GM23338 (cell line): ENCODE results near the gene BUB1B. TPM values are rescaled to one million over a fixed set of nuclear protein-coding genes. Genes with fewer than 3 reads are reported as not detected.

Experiments
- ATAC-seq: fragments of 200-7000 bp; cut with Tn5 transposase; 3 replicates; pipeline ENCODE4 v1.9.1; 2020
- DNase-seq: peaks from one replicate; pipeline ENCODE4 v3.0.0-alpha.2; 2015; ENCODE audit warnings: low spot score
- H2AFZ ChIP-seq: fragments of 200-600 bp; sonication (generic); 2 replicates; pipeline ENCODE4 v1.8.0; 2016; ENCODE audit warnings: antibody characterized with exemption, mild to moderate bottlenecking, moderate library complexity
- H3F3A ChIP-seq: fragments of 200-600 bp; sonication (generic); replicated peaks from 2 replicates; pipeline ENCODE4 v1.8.0; 2017; ENCODE audit warnings: antibody characterized with exemption, mixed run types, low read depth
- H3K27ac ChIP-seq: fragments of 200-600 bp; sonication (generic); 2 replicates; pipeline ENCODE4 v1.6.1; 2016; ENCODE audit warnings: low read depth
- H3K27me3 ChIP-seq: fragments of 200-600 bp; sonication (generic); 2 replicates; pipeline ENCODE4 v1.8.0; 2016; ENCODE audit warnings: mild to moderate bottlenecking, mixed run types, moderate library complexity; ENCODE audit not compliant: insufficient read depth
- H3K36me3 ChIP-seq: fragments of 200-600 bp; sonication (generic); 2 replicates; pipeline ENCODE4 v1.8.0; 2016; ENCODE audit warnings: mild to moderate bottlenecking; ENCODE audit not compliant: insufficient read depth
- H3K4me1 ChIP-seq: fragments of 200-600 bp; sonication (generic); 2 replicates; pipeline ENCODE4 v1.8.0; 2016; ENCODE audit warnings: mild to moderate bottlenecking, moderate library complexity; ENCODE audit not compliant: insufficient read depth
- H3K4me2 ChIP-seq: fragments of 200-600 bp; sonication (generic); 2 replicates; pipeline ENCODE4 v1.7.1; 2017; ENCODE audit warnings: mixed run types
- H3K4me3 ChIP-seq: fragments of 200-600 bp; sonication (generic); 2 replicates; pipeline ENCODE4 v1.6.1; 2016; ENCODE audit warnings: mixed run types
- H3K79me2 ChIP-seq: fragments of 200-600 bp; sonication (generic); replicated peaks from 2 replicates; pipeline ENCODE4 v1.8.0; 2017; ENCODE audit warnings: mild to moderate bottlenecking; ENCODE audit not compliant: insufficient read depth
- H3K9me2 ChIP-seq: fragments of 200-600 bp; sonication (generic); 2 replicates; pipeline ENCODE4 v1.8.0; 2017; ENCODE audit not compliant: insufficient read depth
- H4K20me1 ChIP-seq: fragments of 200-600 bp; sonication (generic); replicated peaks from 2 replicates; pipeline ENCODE4 v1.8.0; 2017; ENCODE audit warnings: mild to moderate bottlenecking; ENCODE audit not compliant: insufficient read depth
- H3K27ac Mint-ChIP-seq: 2 replicates; pipeline ENCODE4 v1.8.0; 2020; ENCODE audit warnings: inconsistent platforms, mild to moderate bottlenecking, moderate library complexity, mixed read lengths
- H3K27me3 Mint-ChIP-seq: 3 replicates; pipeline ENCODE4 v1.8.0; 2022; ENCODE audit warnings: low read depth, mild to moderate bottlenecking, moderate library complexity, mixed read lengths, inconsistent platforms; ENCODE audit not compliant: insufficient read depth, poor library complexity
- H3K36me3 Mint-ChIP-seq: 3 replicates; pipeline ENCODE4 v1.8.0; 2021; ENCODE audit warnings: low read depth, mild to moderate bottlenecking, inconsistent platforms, moderate library complexity, mixed read lengths
- H3K4me1 Mint-ChIP-seq: 3 replicates; pipeline ENCODE4 v1.8.0; 2020; ENCODE audit warnings: mild to moderate bottlenecking, inconsistent platforms, mixed read lengths
- H3K4me3 Mint-ChIP-seq: 3 replicates; pipeline ENCODE4 v1.8.0; 2021; ENCODE audit warnings: moderate library complexity, mild to moderate bottlenecking, inconsistent platforms, mixed read lengths
- H3K9me3 Mint-ChIP-seq: 3 replicates; pipeline ENCODE4 v1.8.0; 2020; ENCODE audit warnings: moderate library complexity, mild to moderate bottlenecking, inconsistent platforms, mixed read lengths
- CREB1 ChIP-seq: fragments of 250-450 bp; sonication (Bioruptor Pico); IDR thresholded peaks from 2 replicates; pipeline ENCODE4 v1.5.0; 2020; ENCODE audit warnings: low read depth, mild to moderate bottlenecking, moderate library complexity
- EZH2 ChIP-seq: fragments of 200-600 bp; sonication (generic); IDR thresholded peaks from one replicate; pipeline ENCODE4 v1.8.0; 2017; ENCODE audit warnings: antibody characterized with exemption, mild to moderate bottlenecking, low read depth; ENCODE audit not compliant: unreplicated experiment
- JUNB ChIP-seq: IDR thresholded peaks from one replicate; pipeline ENCODE4 v1.6.1; 2016; ENCODE audit warnings: antibody characterized with exemption; ENCODE audit not compliant: unreplicated experiment
- POLR2AphosphoS5 ChIP-seq: IDR thresholded peaks from 2 replicates; pipeline ENCODE4 v1.6.1; 2016; ENCODE audit warnings: antibody characterized with exemption, low read depth
- ZNF331 ChIP-seq: fragments of 250-450 bp; sonication (Bioruptor Pico); IDR thresholded peaks from 2 replicates; pipeline ENCODE4 v1.5.0; 2020; ENCODE audit warnings: low read depth, mild to moderate bottlenecking, moderate library complexity
- polyA plus RNA-seq: library from polyadenylated mRNA; unstranded; fragments of >200 nt; fragmentation: Nextera tagmentation; extraction: Ambion mirVana; gene quantifications from 2 replicates; pipeline ENCODE4 v1.2.1, GENCODE V29; 2016
- total RNA-seq: library from RNA; depleted of rRNA; stranded (reverse); fragments of >200 nt; shearing (Covaris generic); gene quantifications from 2 replicates; pipeline ENCODE4 v1.2.3, GENCODE V29; 2014
- TF ChIP-seq, protein P1 (sequence below): fragments of 250-450 bp; sonication (Bioruptor Pico); IDR thresholded peaks from 2 replicates; pipeline ENCODE4 v1.5.0; 2020; ENCODE audit warnings: mild to moderate bottlenecking, moderate library complexity
- TF ChIP-seq, protein P2 (sequence below): IDR thresholded peaks from one replicate; pipeline ENCODE4 v1.6.1; 2018; ENCODE audit warnings: antibody characterized with exemption; ENCODE audit not compliant: unreplicated experiment
- TF ChIP-seq, protein P3 (sequence below): IDR thresholded peaks from 2 replicates; pipeline ENCODE4 v1.6.1; 2016; ENCODE audit warnings: antibody characterized with exemption

The BUB1B gene
- total and polyA plus RNA-seq, 2 experiments from 2014 or later, result 77.7 to 160 TPM

DNA sequence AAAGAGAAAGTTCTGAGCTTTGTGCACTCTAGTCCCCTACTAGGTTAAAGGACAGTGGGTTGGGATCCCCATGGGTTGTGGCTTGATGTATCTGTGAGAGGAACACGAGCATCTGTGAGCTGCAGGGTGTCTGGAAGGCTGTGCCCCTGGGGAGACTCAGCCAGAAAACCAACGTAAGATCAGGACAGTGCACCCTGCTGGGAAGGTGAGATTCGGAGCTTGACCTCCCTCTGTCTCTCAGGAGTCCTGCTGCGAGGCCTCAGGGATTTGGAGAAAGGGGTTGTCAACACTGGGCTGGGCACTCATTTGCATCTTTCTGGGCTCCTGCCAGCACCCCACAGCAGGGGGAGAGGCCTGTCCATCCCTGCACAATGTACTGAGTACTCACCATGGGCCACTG is 106.8 kb downstream of the BUB1B start (continued):
- TF ChIP-seq, protein P1, sequence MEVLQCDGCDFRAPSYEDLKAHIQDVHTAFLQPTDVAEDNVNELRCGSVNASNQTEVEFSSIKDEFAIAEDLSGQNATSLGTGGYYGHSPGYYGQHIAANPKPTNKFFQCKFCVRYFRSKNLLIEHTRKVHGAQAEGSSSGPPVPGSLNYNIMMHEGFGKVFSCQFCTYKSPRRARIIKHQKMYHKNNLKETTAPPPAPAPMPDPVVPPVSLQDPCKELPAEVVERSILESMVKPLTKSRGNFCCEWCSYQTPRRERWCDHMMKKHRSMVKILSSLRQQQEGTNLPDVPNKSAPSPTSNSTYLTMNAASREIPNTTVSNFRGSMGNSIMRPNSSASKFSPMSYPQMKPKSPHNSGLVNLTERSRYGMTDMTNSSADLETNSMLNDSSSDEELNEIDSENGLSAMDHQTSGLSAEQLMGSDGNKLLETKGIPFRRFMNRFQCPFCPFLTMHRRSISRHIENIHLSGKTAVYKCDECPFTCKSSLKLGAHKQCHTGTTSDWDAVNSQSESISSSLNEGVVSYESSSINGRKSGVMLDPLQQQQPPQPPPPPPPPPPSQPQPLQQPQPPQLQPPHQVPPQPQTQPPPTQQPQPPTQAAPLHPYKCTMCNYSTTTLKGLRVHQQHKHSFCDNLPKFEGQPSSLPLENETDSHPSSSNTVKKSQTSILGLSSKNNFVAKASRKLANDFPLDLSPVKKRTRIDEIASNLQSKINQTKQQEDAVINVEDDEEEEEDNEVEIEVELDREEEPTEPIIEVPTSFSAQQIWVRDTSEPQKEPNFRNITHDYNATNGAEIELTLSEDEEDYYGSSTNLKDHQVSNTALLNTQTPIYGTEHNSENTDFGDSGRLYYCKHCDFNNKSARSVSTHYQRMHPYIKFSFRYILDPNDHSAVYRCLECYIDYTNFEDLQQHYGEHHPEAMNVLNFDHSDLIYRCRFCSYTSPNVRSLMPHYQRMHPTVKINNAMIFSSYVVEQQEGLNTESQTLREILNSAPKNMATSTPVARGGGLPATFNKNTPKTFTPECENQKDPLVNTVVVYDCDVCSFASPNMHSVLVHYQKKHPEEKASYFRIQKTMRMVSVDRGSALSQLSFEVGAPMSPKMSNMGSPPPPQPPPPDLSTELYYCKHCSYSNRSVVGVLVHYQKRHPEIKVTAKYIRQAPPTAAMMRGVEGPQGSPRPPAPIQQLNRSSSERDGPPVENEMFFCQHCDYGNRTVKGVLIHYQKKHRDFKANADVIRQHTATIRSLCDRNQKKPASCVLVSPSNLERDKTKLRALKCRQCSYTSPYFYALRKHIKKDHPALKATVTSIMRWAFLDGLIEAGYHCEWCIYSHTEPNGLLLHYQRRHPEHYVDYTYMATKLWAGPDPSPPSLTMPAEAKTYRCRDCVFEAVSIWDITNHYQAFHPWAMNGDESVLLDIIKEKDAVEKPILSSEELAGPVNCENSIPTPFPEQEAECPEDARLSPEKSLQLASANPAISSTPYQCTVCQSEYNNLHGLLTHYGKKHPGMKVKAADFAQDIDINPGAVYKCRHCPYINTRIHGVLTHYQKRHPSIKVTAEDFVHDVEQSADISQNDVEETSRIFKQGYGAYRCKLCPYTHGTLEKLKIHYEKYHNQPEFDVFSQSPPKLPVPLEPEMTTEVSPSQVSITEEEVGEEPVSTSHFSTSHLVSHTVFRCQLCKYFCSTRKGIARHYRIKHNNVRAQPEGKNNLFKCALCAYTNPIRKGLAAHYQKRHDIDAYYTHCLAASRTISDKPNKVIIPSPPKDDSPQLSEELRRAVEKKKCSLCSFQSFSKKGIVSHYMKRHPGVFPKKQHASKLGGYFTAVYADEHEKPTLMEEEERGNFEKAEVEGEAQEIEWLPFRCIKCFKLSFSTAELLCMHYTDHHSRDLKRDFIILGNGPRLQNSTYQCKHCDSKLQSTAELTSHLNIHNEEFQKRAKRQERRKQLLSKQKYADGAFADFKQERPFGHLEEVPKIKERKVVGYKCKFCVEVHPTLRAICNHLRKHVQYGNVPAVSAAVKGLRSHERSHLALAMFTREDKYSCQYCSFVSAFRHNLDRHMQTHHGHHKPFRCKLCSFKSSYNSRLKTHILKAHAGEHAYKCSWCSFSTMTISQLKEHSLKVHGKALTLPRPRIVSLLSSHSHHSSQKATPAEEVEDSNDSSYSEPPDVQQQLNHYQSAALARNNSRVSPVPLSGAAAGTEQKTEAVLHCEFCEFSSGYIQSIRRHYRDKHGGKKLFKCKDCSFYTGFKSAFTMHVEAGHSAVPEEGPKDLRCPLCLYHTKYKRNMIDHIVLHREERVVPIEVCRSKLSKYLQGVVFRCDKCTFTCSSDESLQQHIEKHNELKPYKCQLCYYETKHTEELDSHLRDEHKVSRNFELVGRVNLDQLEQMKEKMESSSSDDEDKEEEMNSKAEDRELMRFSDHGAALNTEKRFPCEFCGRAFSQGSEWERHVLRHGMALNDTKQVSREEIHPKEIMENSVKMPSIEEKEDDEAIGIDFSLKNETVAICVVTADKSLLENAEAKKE (CRISPR knock-in tag), result no peak
- no peak for TF ChIP-seq POLR2AphosphoS5

DNA sequence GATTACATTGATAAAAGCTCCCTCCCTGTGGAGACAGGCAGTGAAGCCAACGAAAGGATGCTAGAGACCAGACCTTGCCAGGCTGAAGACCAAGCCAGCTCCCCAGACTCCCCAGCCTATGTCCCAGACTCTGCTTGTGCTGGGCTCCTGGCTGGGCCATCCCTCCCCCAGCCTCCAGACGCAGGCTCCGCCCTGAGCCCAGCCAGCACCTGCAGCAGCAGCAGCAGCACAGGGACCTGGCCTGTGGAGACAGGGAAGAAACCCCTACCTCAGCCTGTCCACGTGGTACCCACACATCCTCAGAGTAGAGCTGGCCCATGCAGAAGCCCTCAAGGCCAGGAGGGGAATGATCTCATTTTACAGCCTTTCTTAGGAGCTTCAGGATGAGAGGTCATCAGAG is 108.7 kb downstream of the BUB1B start:
- Histone ChIP-seq H3K4me3 (no peak overlapping the region), H4K20me1 (no peaks in the 10 kb centered on the region), H3K79me2 (no peaks in the 10 kb centered on the region), H3K27me3 (no peaks in the 10 kb centered on the region), H3F3A (no peaks in the 10 kb centered on the region), H3K4me2 (no peak overlapping the region), H3K9me2 (no peaks in the 10 kb centered on the region), H2AFZ (no peak overlapping the region), H3K36me3 (no peaks in the 10 kb centered on the region), H3K27ac (no peak overlapping the region), H3K4me1 (no peaks in the 10 kb centered on the region)
- ATAC-seq (peak; percentile 21), DNase-seq (no peak)
- peaks cover 17% of the 10 kb centered on the region for H3K4me1 Mint-ChIP-seq
- H3K36me3 Mint-ChIP-seq, result peaks cover 4% of the 10 kb centered on the region; the same call in 1 of the 3 replicates
- H3K27ac Mint-ChIP-seq, result no peak overlapping the region
- no peaks in the 10 kb centered on the region for H3K9me3 Mint-ChIP-seq
- H3K4me3 Mint-ChIP-seq, result no peak overlapping the region
- H3K27me3 Mint-ChIP-seq, result peaks cover 14% of the 10 kb centered on the region
- TF ChIP-seq, protein P2, sequence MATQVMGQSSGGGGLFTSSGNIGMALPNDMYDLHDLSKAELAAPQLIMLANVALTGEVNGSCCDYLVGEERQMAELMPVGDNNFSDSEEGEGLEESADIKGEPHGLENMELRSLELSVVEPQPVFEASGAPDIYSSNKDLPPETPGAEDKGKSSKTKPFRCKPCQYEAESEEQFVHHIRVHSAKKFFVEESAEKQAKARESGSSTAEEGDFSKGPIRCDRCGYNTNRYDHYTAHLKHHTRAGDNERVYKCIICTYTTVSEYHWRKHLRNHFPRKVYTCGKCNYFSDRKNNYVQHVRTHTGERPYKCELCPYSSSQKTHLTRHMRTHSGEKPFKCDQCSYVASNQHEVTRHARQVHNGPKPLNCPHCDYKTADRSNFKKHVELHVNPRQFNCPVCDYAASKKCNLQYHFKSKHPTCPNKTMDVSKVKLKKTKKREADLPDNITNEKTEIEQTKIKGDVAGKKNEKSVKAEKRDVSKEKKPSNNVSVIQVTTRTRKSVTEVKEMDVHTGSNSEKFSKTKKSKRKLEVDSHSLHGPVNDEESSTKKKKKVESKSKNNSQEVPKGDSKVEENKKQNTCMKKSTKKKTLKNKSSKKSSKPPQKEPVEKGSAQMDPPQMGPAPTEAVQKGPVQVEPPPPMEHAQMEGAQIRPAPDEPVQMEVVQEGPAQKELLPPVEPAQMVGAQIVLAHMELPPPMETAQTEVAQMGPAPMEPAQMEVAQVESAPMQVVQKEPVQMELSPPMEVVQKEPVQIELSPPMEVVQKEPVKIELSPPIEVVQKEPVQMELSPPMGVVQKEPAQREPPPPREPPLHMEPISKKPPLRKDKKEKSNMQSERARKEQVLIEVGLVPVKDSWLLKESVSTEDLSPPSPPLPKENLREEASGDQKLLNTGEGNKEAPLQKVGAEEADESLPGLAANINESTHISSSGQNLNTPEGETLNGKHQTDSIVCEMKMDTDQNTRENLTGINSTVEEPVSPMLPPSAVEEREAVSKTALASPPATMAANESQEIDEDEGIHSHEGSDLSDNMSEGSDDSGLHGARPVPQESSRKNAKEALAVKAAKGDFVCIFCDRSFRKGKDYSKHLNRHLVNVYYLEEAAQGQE, result no peak
- TF ChIP-seq POLR2AphosphoS5 (no peak), JUNB (no peak), CREB1 (no peak), ZNF331 (no peak), EZH2 (no peak)
- TF ChIP-seq, protein P3, sequence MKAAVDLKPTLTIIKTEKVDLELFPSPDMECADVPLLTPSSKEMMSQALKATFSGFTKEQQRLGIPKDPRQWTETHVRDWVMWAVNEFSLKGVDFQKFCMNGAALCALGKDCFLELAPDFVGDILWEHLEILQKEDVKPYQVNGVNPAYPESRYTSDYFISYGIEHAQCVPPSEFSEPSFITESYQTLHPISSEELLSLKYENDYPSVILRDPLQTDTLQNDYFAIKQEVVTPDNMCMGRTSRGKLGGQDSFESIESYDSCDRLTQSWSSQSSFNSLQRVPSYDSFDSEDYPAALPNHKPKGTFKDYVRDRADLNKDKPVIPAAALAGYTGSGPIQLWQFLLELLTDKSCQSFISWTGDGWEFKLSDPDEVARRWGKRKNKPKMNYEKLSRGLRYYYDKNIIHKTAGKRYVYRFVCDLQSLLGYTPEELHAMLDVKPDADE, result no peak
